HG02885 (cell line): ENCODE data around the gene OR8H2.
"Not testable (repeated sequence)": the region's sequence is repeated elsewhere in the genome, so short reads cannot be mapped to it uniquely, and the experiment has no call there.

Experiments used
- ATAC-seq: cut with Tn5 transposase; IDR thresholded peaks from one replicate; pipeline ENCODE4 v1.9.1; 2021; ENCODE audit warnings: mild to moderate bottlenecking; ENCODE audit not compliant: unreplicated experiment, poor library complexity

The OR8H2 gene

GRCh38 chr11:56103210-56103737, at the start of gene OR8H2:
Gene OR8H2, plus strand, starts transcription at chr11:56103687. Its CDS starts 1,356 bp downstream, at chr11:56105043.
- no peak for ATAC-seq

- ATAC-seq = not testable (repeated sequence)
These were observed 47.1 kb upstream of the OR8H2 start for GRCh38 chr11:56056366-56056765.

GRCh38 chr11:56057661-56058237, 45.7 kb upstream of the OR8H2 start:
- ATAC-seq = not testable (repeated sequence)

- ATAC-seq = not testable (repeated sequence)
These were observed 45.2 kb upstream of the OR8H2 start for GRCh38 chr11:56058260-56058780.

GRCh38 chr11:56066980-56067379, 36.5 kb upstream of the OR8H2 start:
- ATAC-seq = no peak

- ATAC-seq = no peak
These were observed 13.8 kb upstream of the OR8H2 start for GRCh38 chr11:56089697-56090096.

GRCh38 chr11:56093008-56093407, 10.5 kb upstream of the OR8H2 start, which contains the start of gene OR8I2:
Gene OR8I2, plus strand, starts transcription at chr11:56093308. Its CDS starts 0 bp downstream, at chr11:56093308.
- ATAC-seq = no peak

GRCh38 chr11:56122073-56122472, 18.6 kb downstream of the OR8H2 start, which contains the start of gene OR8H3:
Gene OR8H3, plus strand, starts transcription at chr11:56122373. Its CDS starts 0 bp downstream, at chr11:56122373.
- ATAC-seq = no peak

- no peak for ATAC-seq
These were observed 36.7 kb downstream of the OR8H2 start, which contains the start of gene OR8J3 for GRCh38 chr11:56140151-56140661. Gene OR8J3, minus strand, starts transcription at chr11:56140201. Its CDS starts 2,483 bp downstream, at chr11:56137718.

GRCh38 chr11:56143681-56144080, 40.2 kb downstream of the OR8H2 start:
- ATAC-seq = not testable (repeated sequence)

- no peak for ATAC-seq
These were observed 47.9 kb downstream of the OR8H2 start for GRCh38 chr11:56151376-56151775.

GRCh38 chr11:56152333-56152732, 48.8 kb downstream of the OR8H2 start:
- no peak for ATAC-seq
